A549 (cell line): ENCODE results near the gene LSM4. TPM values are rescaled to one million over a fixed set of nuclear protein-coding genes. Genes with fewer than 3 reads are reported as not detected.

Experiments
- ATOH8 ChIP-seq: fragments of 250-450 bp; sonication (Bioruptor Pico); IDR thresholded peaks from 2 replicates; pipeline ENCODE4 v1.5.0; 2020; ENCODE audit warnings: low read depth, mild to moderate bottlenecking, moderate library complexity
- BCL3 ChIP-seq: fragments of >200 bp; sonication (Bioruptor Twin); formaldehyde crosslinking; IDR thresholded peaks from 3 replicates; pipeline ENCODE4 v1.6.1; 2016
- CBX2 ChIP-seq: fragments of 200-600 bp; sonication (generic); IDR thresholded peaks from 2 replicates; pipeline ENCODE4 v1.6.1; 2016; ENCODE audit warnings: low read depth, mild to moderate bottlenecking, borderline replicate concordance
- CEBPB ChIP-seq, 2 experiments: fragments of >200 bp in 1 of 2; sonication (Bioruptor Twin) in 1 of 2; formaldehyde crosslinking in 1 of 2; IDR thresholded peaks; 2 replicates each; pipeline ENCODE4 v1.6.1; 2012 to 2016
- CHD2 ChIP-seq: fragments of 150-350 bp; IDR thresholded peaks from 2 replicates; pipeline ENCODE4 v1.6.1; 2014; ENCODE audit warnings: low read length; ENCODE audit not compliant: partially characterized antibody
- EHMT2 ChIP-seq: fragments of 200-600 bp; sonication (generic); IDR thresholded peaks from 2 replicates; pipeline ENCODE4 v1.6.1; 2016; ENCODE audit warnings: antibody characterized with exemption, low read depth, mild to moderate bottlenecking, moderate library complexity
- ELK1 ChIP-seq: fragments of 150-350 bp; IDR thresholded peaks from 2 replicates; pipeline ENCODE4 v1.6.1; 2014; ENCODE audit warnings: low read depth, mild to moderate bottlenecking, low read length
- ESRRA ChIP-seq: fragments of 150-350 bp; IDR thresholded peaks from 2 replicates; pipeline ENCODE4 v1.6.1; 2014; ENCODE audit warnings: mild to moderate bottlenecking, low read length, borderline replicate concordance
- FOSB ChIP-seq: fragments of 250-450 bp; sonication (Bioruptor Pico); IDR thresholded peaks from 2 replicates; pipeline ENCODE4 v1.5.0; 2020; ENCODE audit warnings: mild to moderate bottlenecking, moderate library complexity
- FOSL2 ChIP-seq, 2 experiments: fragments of 450-650 bp in 1 of 2; fragments of >200 bp in 1 of 2; sonication (Bioruptor Twin) in 1 of 2; formaldehyde crosslinking; IDR thresholded peaks; 2 replicates each; pipeline versions ENCODE4 v1.5.0 to v1.6.1; 2016 to 2020; ENCODE audit warnings: mild to moderate bottlenecking in 1 of 2, moderate library complexity in 1 of 2
- FOXS1 ChIP-seq: fragments of 250-450 bp; sonication (Bioruptor Pico); IDR thresholded peaks from 2 replicates; pipeline ENCODE4 v1.5.0; 2020; ENCODE audit warnings: mild to moderate bottlenecking, moderate library complexity
- GATA3 ChIP-seq: IDR thresholded peaks from 2 replicates; pipeline ENCODE4 v1.6.1; 2012; ENCODE audit warnings: borderline replicate concordance
- HDAC2 ChIP-seq: fragments of 200-600 bp; sonication (generic); IDR thresholded peaks from 2 replicates; pipeline ENCODE4 v1.6.1; 2016
- HEYL ChIP-seq: fragments of 250-450 bp; sonication (Bioruptor Pico); IDR thresholded peaks from 2 replicates; pipeline ENCODE4 v1.8.0; 2021; ENCODE audit warnings: mild to moderate bottlenecking, moderate library complexity
- HMGXB4 ChIP-seq: fragments of 250-450 bp; sonication (Bioruptor Pico); IDR thresholded peaks from 2 replicates; pipeline ENCODE4 v1.5.0; 2021; ENCODE audit warnings: mild to moderate bottlenecking, moderate library complexity, borderline replicate concordance
- HOXA7 ChIP-seq: fragments of 250-450 bp; sonication (Bioruptor Pico); IDR thresholded peaks from 2 replicates; pipeline ENCODE4 v1.5.0; 2020; ENCODE audit warnings: mild to moderate bottlenecking, moderate library complexity
- KDM1A ChIP-seq: fragments of 200-600 bp; sonication (generic); IDR thresholded peaks from 2 replicates; pipeline ENCODE4 v1.6.1; 2016; ENCODE audit warnings: low read depth, mild to moderate bottlenecking
- KDM5A ChIP-seq: fragments of 200-600 bp; sonication (generic); IDR thresholded peaks from 2 replicates; pipeline ENCODE4 v1.6.1; 2016; ENCODE audit warnings: antibody characterized with exemption, mild to moderate bottlenecking
- MAZ ChIP-seq: fragments of 150-350 bp; IDR thresholded peaks from 2 replicates; pipeline ENCODE4 v1.6.1; 2014; ENCODE audit warnings: antibody characterized with exemption, low read depth, low read length, borderline replicate concordance
- MYC ChIP-seq: IDR thresholded peaks from 2 replicates; pipeline ENCODE4 v1.6.1; 2012; ENCODE audit warnings: mild to moderate bottlenecking, inconsistent platforms, low read length, improper control_type of control experiment, borderline replicate concordance
- NFE2L2 ChIP-seq: fragments of 150-350 bp; conservative IDR thresholded peaks from 2 replicates; pipeline ENCODE4 v1.6.1; 2014; ENCODE audit warnings: low read length
- NPAS2 ChIP-seq: fragments of 250-450 bp; sonication (Bioruptor Pico); IDR thresholded peaks from 2 replicates; pipeline ENCODE4 v1.8.0; 2022; ENCODE audit warnings: mild to moderate bottlenecking, moderate library complexity, borderline replicate concordance
- PBX3 ChIP-seq: IDR thresholded peaks from 2 replicates; pipeline ENCODE4 v1.6.1; 2012
- POLR2AphosphoS2 ChIP-seq: conservative IDR thresholded peaks from 2 replicates; pipeline ENCODE4 v1.6.1; 2012; ENCODE audit warnings: low read length, improper control_type of control experiment, inconsistent platforms
- RAD21 ChIP-seq, 2 experiments: fragments of >200 bp in 1 of 2; sonication (Bioruptor Twin) in 1 of 2; formaldehyde crosslinking in 1 of 2; IDR thresholded peaks in 1 of 2; conservative IDR thresholded peaks in 1 of 2; 2 replicates in 1 of 2; 3 replicates in 1 of 2; pipeline ENCODE4 v1.6.1; 2012 to 2018; ENCODE audit warnings: inconsistent platforms in 1 of 2
- RFX5 ChIP-seq: fragments of 450-650 bp; IDR thresholded peaks from 2 replicates; pipeline ENCODE4 v1.7.1; 2014; ENCODE audit warnings: antibody characterized with exemption, mild to moderate bottlenecking, moderate library complexity
- SREBF2 ChIP-seq: fragments of 450-650 bp; IDR thresholded peaks from 2 replicates; pipeline ENCODE4 v1.6.1; 2014; ENCODE audit warnings: mild to moderate bottlenecking, moderate library complexity
- TP53 ChIP-seq: fragments of 250-450 bp; sonication (Bioruptor Pico); IDR thresholded peaks from 2 replicates; pipeline ENCODE4 v1.5.0; 2021; ENCODE audit warnings: mild to moderate bottlenecking, moderate library complexity
- ZC3H11A ChIP-seq: fragments of 450-650 bp; IDR thresholded peaks from 2 replicates; pipeline ENCODE4 v1.6.1; 2014; ENCODE audit warnings: antibody characterized with exemption, mild to moderate bottlenecking
- ZNF302 ChIP-seq: fragments of 250-450 bp; sonication (Bioruptor Pico); IDR thresholded peaks from 2 replicates; pipeline ENCODE4 v1.9.0; 2021; ENCODE audit warnings: inconsistent platforms, mild to moderate bottlenecking, moderate library complexity
- ZSCAN20 ChIP-seq: fragments of 250-450 bp; sonication (Bioruptor Pico); IDR thresholded peaks from 2 replicates; pipeline ENCODE4 v1.8.0; 2022; ENCODE audit warnings: mild to moderate bottlenecking, moderate library complexity
- polyA plus RNA-seq, 4 experiments: library from polyadenylated mRNA; depleted of rRNA in 3 of 4; stranded (reverse); fragments of >200 nt; fragmentation: RNase III in 1 of 4; extraction: RNeasy Plus Mini Kit Qiagen cat#74134 plus additional on column Dnase treatment in 1 of 4; gene quantifications; 2 replicates in 3 of 4; 3 replicates in 1 of 4; pipeline ENCODE4 v1.2.3, GENCODE V29; 2011 to 2017
- TF ChIP-seq, protein P1 (sequence below): IDR thresholded peaks from 2 replicates; pipeline ENCODE4 v1.6.1; 2012

LSM4 gene
- polyA plus RNA-seq, 2 of the 4 experiments (the other 2 are of a cell fraction) = 154 to 169 TPM

DNA sequence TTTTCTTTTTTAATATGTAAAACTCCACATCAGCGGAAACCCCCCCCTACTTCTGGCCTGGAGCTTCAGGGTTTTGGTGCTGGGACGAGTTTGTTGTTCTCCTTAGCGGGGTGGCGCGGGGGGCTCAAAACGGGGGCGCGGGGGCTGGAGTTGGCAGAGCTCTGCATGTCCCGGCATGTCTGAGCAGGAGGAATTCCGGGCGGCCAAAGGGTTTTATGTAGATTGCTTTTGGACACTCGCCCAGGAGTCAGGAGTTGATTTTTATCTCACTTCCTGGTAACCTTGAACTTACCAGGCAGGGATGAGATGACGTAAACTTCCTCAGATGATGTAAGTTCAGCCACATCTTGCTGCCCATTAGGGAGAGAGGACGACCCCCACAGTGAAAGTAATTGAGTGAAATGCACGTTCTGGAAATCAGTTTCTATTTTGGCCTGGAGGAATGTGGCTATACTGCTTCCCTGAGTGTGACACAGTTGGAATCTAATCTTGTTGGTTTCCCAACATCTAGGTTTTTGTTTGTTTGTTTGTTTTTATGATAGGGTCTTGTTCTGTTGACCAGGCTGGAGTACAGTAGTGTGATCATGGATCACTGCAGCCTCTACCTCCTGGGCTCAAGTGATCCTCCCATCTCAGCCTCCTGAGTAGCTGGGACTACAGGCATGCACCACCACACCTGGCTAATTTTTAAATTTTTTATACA lies 42.1 kb upstream of the LSM4 start (continued):
- peak; percentile 77; the same call in 1 of the 3 replicates for TF ChIP-seq BCL3
- TF ChIP-seq KDM5A = no peak
- no peak for TF ChIP-seq NPAS2 (CRISPR knock-in tag)
- no peak for TF ChIP-seq NFE2L2
- no peak for TF ChIP-seq ELK1
- no peak for TF ChIP-seq SREBF2
- TF ChIP-seq ZNF302 = no peak
- TF ChIP-seq ZSCAN20 = peak; percentile 74
- TF ChIP-seq POLR2AphosphoS2 = no peak
- TF ChIP-seq FOXS1 (CRISPR knock-in tag) = no peak
- no peak for TF ChIP-seq KDM1A
- no peak for TF ChIP-seq RFX5
- TF ChIP-seq ATOH8 (CRISPR knock-in tag) = no peak
- TF ChIP-seq FOSL2 (IDR thresholded peaks at IDR 0.05) = no peak
- TF ChIP-seq FOSL2 (CRISPR knock-in tag; IDR thresholded peaks at IDR 0.05) = peak; percentile 77
- TF ChIP-seq ESRRA = peak; percentile 55; the same call in 1 of the 2 replicates
- TF ChIP-seq HEYL (CRISPR knock-in tag) = peak; percentile 32; the same call in 1 of the 2 replicates
- TF ChIP-seq MYC = no peak
- no peak for TF ChIP-seq EHMT2
- no peak for TF ChIP-seq HDAC2
- TF ChIP-seq, protein P1, sequence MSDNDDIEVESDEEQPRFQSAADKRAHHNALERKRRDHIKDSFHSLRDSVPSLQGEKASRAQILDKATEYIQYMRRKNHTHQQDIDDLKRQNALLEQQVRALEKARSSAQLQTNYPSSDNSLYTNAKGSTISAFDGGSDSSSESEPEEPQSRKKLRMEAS = peak; percentile 70
- TF ChIP-seq CBX2 = no peak
- TF ChIP-seq CHD2 = no peak
- 0 out of 2 replicates have a peak, but pooled peaks have one; percentile 12 for TF ChIP-seq PBX3
- no peak for TF ChIP-seq HMGXB4 (CRISPR knock-in tag)
- no peak for TF ChIP-seq HOXA7 (CRISPR knock-in tag)
- peak; percentile 98 for TF ChIP-seq GATA3
- TF ChIP-seq TP53 (CRISPR knock-in tag) = peak; percentile 83
- no peak for TF ChIP-seq FOSB (CRISPR knock-in tag)
- TF ChIP-seq ZC3H11A = no peak
- TF ChIP-seq RAD21 (conservative IDR thresholded peaks at IDR 0.05 in 1 of 2, IDR thresholded peaks at IDR 0.05 in 1 of 2) = no peak; a peak in 2 of 5 replicates
- TF ChIP-seq CEBPB (IDR thresholded peaks at IDR 0.05) = peak; percentile 84 to 87
- TF ChIP-seq MAZ = no peak
